WTC11 (cell line): ENCODE results near the gene FASTKD2. TPM values are rescaled to one million over a fixed set of nuclear protein-coding genes. Genes with fewer than 3 reads are reported as not detected.

Experiments used
- ATAC-seq: fragments of 200-7000 bp; cut with Tn5 transposase; 2 replicates; pipeline ENCODE4 v1.10.0; 2021; ENCODE audit warnings: mild to moderate bottlenecking, moderate library complexity
- CTCF ChIA-PET: fragments of 300-600 bp; sonication (Branson Sonifier 250); formaldehyde crosslinking; loops from one replicate; lab custom pipeline; 2021; ENCODE audit warnings: antibody characterized with exemption; lab: Charles Lee
- POLR2A ChIA-PET: fragments of 350-600 bp; sonication (Branson Sonifier 250); formaldehyde crosslinking; loops from one replicate; lab custom pipeline; 2021; ENCODE audit warnings: antibody characterized with exemption; lab: Charles Lee
- DNase-seq: peaks from one replicate; pipeline ENCODE4 v3.0.0; 2021; ENCODE audit warnings: low spot score
- H3K27ac Mint-ChIP-seq: 2 replicates; pipeline ENCODE4 v1.8.0; 2021; ENCODE audit warnings: mixed read lengths
- H3K27me3 Mint-ChIP-seq: 2 replicates; pipeline ENCODE4 v1.8.0; 2021; ENCODE audit warnings: low read depth, mild to moderate bottlenecking, moderate library complexity, mixed read lengths
- H3K36me3 Mint-ChIP-seq: 2 replicates; pipeline ENCODE4 v1.8.0; 2021; ENCODE audit warnings: mixed read lengths
- H3K4me1 Mint-ChIP-seq: 2 replicates; pipeline ENCODE4 v1.8.0; 2022; ENCODE audit warnings: mixed read lengths
- H3K4me3 Mint-ChIP-seq: 2 replicates; pipeline ENCODE4 v1.8.0; 2021; ENCODE audit warnings: mild to moderate bottlenecking, moderate library complexity, mixed read lengths
- H3K9me3 Mint-ChIP-seq: 2 replicates; pipeline ENCODE4 v1.8.0; 2021; ENCODE audit warnings: mixed read lengths
- CREB1 ChIP-seq: sonication (generic); formaldehyde crosslinking; IDR thresholded peaks from 2 replicates; pipeline ENCODE4 v1.8.0; 2023; ENCODE audit warnings: mild to moderate bottlenecking, missing genetic modification reagents
- E2F5 ChIP-seq: sonication (generic); formaldehyde crosslinking; IDR thresholded peaks from 2 replicates; pipeline ENCODE4 v1.8.1; 2022; ENCODE audit warnings: mild to moderate bottlenecking, moderate library complexity, missing genetic modification reagents
- ERG ChIP-seq: fragments of 250-450 bp; sonication (Bioruptor Pico); IDR thresholded peaks from 2 replicates; pipeline ENCODE4 v1.8.0; 2021; ENCODE audit warnings: mild to moderate bottlenecking
- ETV6 ChIP-seq: sonication (generic); formaldehyde crosslinking; IDR thresholded peaks from 2 replicates; pipeline ENCODE4 v1.8.1; 2022; ENCODE audit warnings: mild to moderate bottlenecking, missing genetic modification reagents
- GABPB1 ChIP-seq: sonication (generic); formaldehyde crosslinking; IDR thresholded peaks from 2 replicates; pipeline ENCODE4 v1.8.1; 2023; ENCODE audit warnings: mild to moderate bottlenecking, missing genetic modification reagents
- HMGXB4 ChIP-seq: sonication (generic); formaldehyde crosslinking; IDR thresholded peaks from 2 replicates; pipeline ENCODE4 v1.8.1; 2023; ENCODE audit warnings: mild to moderate bottlenecking, moderate library complexity, missing genetic modification reagents
- IRF1 ChIP-seq: sonication (generic); formaldehyde crosslinking; IDR thresholded peaks from 2 replicates; pipeline ENCODE4 v1.8.0; 2023; ENCODE audit warnings: missing genetic modification reagents
- IRF2 ChIP-seq: sonication (generic); formaldehyde crosslinking; IDR thresholded peaks from 2 replicates; pipeline ENCODE4 v1.8.0; 2022; ENCODE audit warnings: low read depth, missing genetic modification reagents, borderline replicate concordance
- KAT7 ChIP-seq: sonication (generic); formaldehyde crosslinking; IDR thresholded peaks from 2 replicates; pipeline ENCODE4 v1.8.1; 2023; ENCODE audit warnings: missing genetic modification reagents, mild to moderate bottlenecking, borderline replicate concordance
- NR2C2 ChIP-seq: sonication (generic); formaldehyde crosslinking; IDR thresholded peaks from 2 replicates; pipeline ENCODE4 v1.8.0; 2022; ENCODE audit warnings: mild to moderate bottlenecking, missing genetic modification reagents
- NR3C1 ChIP-seq: sonication (generic); formaldehyde crosslinking; conservative IDR thresholded peaks from 2 replicates; pipeline ENCODE4 v1.8.1; 2023; ENCODE audit warnings: low read depth, mild to moderate bottlenecking, missing genetic modification reagents
- PRRX2 ChIP-seq: fragments of 250-450 bp; sonication (Bioruptor Pico); IDR thresholded peaks from 2 replicates; pipeline ENCODE4 v1.8.0; 2021; ENCODE audit warnings: mild to moderate bottlenecking
- RORB ChIP-seq: fragments of 250-450 bp; sonication (Bioruptor Pico); IDR thresholded peaks from 2 replicates; pipeline ENCODE4 v1.9.0; 2021; ENCODE audit warnings: mild to moderate bottlenecking
- SMAD3 ChIP-seq: sonication (generic); formaldehyde crosslinking; IDR thresholded peaks from 2 replicates; pipeline ENCODE4 v1.8.0; 2022; ENCODE audit warnings: missing genetic modification reagents, mild to moderate bottlenecking, borderline replicate concordance
- SMAD4 ChIP-seq: sonication (generic); formaldehyde crosslinking; IDR thresholded peaks from 2 replicates; pipeline ENCODE4 v1.8.0; 2022; ENCODE audit warnings: mild to moderate bottlenecking, missing genetic modification reagents
- TEAD4 ChIP-seq: sonication (generic); formaldehyde crosslinking; IDR thresholded peaks from 2 replicates; pipeline ENCODE4 v1.8.0; 2022; ENCODE audit warnings: mild to moderate bottlenecking, missing genetic modification reagents
- TP53 ChIP-seq: sonication (generic); formaldehyde crosslinking; IDR thresholded peaks from 2 replicates; pipeline ENCODE4 v1.8.1; 2023; ENCODE audit warnings: mild to moderate bottlenecking, missing genetic modification reagents
- ZNF121 ChIP-seq: sonication (generic); formaldehyde crosslinking; IDR thresholded peaks from 2 replicates; pipeline ENCODE4 v1.8.0; 2023; ENCODE audit warnings: missing genetic modification reagents
- ZNF219 ChIP-seq: sonication (generic); formaldehyde crosslinking; IDR thresholded peaks from 2 replicates; pipeline ENCODE4 v1.8.0; 2023; ENCODE audit warnings: missing genetic modification reagents, mild to moderate bottlenecking, borderline replicate concordance
- total RNA-seq: library from RNA; stranded (reverse); gene quantifications from 3 replicates; pipeline ENCODE4 v1.2.3, GENCODE V29; 2021
- TF ChIP-seq, protein P1 (sequence below): sonication (generic); formaldehyde crosslinking; IDR thresholded peaks from 2 replicates; pipeline ENCODE4 v1.8.0; 2022; ENCODE audit warnings: mild to moderate bottlenecking, missing genetic modification reagents
- TF ChIP-seq, protein P2 (sequence below): sonication (generic); formaldehyde crosslinking; IDR thresholded peaks from 2 replicates; pipeline ENCODE4 v1.8.0; 2022; ENCODE audit warnings: missing genetic modification reagents

Gene FASTKD2
- total RNA-seq, 1 experiment from 2014 or later, result 33.7 TPM

DNA sequence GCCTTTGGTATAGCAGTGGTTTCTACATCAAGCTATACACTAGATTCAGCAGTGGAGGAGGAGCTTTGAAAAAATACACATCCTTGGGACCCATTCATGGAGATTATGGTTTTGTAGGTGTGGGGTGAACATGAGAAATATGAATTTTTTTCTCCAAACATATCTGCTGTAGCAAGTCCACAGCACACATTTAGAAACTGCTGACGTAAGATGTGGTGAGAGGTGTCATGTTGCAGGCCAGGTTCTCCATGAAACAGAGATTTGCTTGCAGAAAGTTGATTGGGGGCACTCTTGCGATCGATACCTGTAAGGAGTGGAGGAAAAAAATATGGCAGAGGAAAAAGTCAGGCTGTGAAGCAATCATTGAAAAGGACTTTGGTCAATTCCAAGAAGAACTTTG lies 67.9 kb downstream of the FASTKD2 start:
- DNase-seq (no peak), ATAC-seq (no peak)
- Mint-ChIP-seq H3K36me3 (peaks cover 31% of the 10 kb centered on the region), H3K27me3 (no peaks in the 10 kb centered on the region; the same call in 1 of the 2 replicates), H3K4me1 (peaks cover 6% of the 10 kb centered on the region; the same call in 1 of the 2 replicates), H3K4me3 (no peak overlapping the region), H3K9me3 (peaks cover 37% of the 10 kb centered on the region), H3K27ac (no peak overlapping the region)
- no peak for TF ChIP-seq RORB (CRISPR knock-in tag)
- TF ChIP-seq CREB1, result no peak
- no peak for TF ChIP-seq TP53 (CRISPR knock-in tag)
- no peak for TF ChIP-seq E2F5
- TF ChIP-seq IRF2 (CRISPR knock-in tag), result no peak
- no peak for TF ChIP-seq TEAD4 (CRISPR knock-in tag)
- no peak for TF ChIP-seq ZNF219
- TF ChIP-seq ZNF121 (CRISPR knock-in tag), result no peak
- TF ChIP-seq, protein P1, sequence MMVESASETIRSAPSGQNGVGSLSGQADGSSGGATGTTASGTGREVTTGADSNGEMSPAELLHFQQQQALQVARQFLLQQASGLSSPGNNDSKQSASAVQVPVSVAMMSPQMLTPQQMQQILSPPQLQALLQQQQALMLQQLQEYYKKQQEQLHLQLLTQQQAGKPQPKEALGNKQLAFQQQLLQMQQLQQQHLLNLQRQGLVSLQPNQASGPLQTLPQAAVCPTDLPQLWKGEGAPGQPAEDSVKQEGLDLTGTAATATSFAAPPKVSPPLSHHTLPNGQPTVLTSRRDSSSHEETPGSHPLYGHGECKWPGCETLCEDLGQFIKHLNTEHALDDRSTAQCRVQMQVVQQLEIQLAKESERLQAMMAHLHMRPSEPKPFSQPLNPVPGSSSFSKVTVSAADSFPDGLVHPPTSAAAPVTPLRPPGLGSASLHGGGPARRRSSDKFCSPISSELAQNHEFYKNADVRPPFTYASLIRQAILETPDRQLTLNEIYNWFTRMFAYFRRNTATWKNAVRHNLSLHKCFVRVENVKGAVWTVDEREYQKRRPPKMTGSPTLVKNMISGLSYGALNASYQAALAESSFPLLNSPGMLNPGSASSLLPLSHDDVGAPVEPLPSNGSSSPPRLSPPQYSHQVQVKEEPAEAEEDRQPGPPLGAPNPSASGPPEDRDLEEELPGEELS (CRISPR knock-in tag), result no peak
- no peak for TF ChIP-seq PRRX2 (CRISPR knock-in tag)
- TF ChIP-seq ETV6, result no peak
- no peak for TF ChIP-seq KAT7 (CRISPR knock-in tag)
- no peak for TF ChIP-seq ERG (CRISPR knock-in tag)
- TF ChIP-seq IRF1 (CRISPR knock-in tag), result no peak
- TF ChIP-seq, protein P2, sequence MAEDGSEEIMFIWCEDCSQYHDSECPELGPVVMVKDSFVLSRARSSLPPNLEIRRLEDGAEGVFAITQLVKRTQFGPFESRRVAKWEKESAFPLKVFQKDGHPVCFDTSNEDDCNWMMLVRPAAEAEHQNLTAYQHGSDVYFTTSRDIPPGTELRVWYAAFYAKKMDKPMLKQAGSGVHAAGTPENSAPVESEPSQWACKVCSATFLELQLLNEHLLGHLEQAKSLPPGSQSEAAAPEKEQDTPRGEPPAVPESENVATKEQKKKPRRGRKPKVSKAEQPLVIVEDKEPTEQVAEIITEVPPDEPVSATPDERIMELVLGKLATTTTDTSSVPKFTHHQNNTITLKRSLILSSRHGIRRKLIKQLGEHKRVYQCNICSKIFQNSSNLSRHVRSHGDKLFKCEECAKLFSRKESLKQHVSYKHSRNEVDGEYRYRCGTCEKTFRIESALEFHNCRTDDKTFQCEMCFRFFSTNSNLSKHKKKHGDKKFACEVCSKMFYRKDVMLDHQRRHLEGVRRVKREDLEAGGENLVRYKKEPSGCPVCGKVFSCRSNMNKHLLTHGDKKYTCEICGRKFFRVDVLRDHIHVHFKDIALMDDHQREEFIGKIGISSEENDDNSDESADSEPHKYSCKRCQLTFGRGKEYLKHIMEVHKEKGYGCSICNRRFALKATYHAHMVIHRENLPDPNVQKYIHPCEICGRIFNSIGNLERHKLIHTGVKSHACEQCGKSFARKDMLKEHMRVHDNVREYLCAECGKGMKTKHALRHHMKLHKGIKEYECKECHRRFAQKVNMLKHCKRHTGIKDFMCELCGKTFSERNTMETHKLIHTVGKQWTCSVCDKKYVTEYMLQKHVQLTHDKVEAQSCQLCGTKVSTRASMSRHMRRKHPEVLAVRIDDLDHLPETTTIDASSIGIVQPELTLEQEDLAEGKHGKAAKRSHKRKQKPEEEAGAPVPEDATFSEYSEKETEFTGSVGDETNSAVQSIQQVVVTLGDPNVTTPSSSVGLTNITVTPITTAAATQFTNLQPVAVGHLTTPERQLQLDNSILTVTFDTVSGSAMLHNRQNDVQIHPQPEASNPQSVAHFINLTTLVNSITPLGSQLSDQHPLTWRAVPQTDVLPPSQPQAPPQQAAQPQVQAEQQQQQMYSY (CRISPR knock-in tag), result no peak
- POLR2A ChIA-PET, result no interaction called here
- CTCF ChIA-PET, result no interaction called here

GRCh38 chr2:206836722-206837121 lies 71.3 kb downstream of the FASTKD2 start:
- ChIA-PET POLR2A (no interaction called here), CTCF (no interaction called here)
- Mint-ChIP-seq H3K4me1 (0 out of 2 replicates have a peak, but pooled peaks cover 4% of the 10 kb centered on the region), H3K4me3 (no peak overlapping the region), H3K27me3 (no peaks in the 10 kb centered on the region), H3K27ac (no peak overlapping the region), H3K36me3 (peaks cover 24% of the 10 kb centered on the region), H3K9me3 (peaks cover 34% of the 10 kb centered on the region)
- no peak for DNase-seq
- ATAC-seq, result no peak
- no peak for TF ChIP-seq HMGXB4 (CRISPR knock-in tag)
- no peak for TF ChIP-seq TEAD4 (CRISPR knock-in tag)
- no peak for TF ChIP-seq SMAD4
- TF ChIP-seq GABPB1, result no peak
- no peak for TF ChIP-seq NR3C1 (CRISPR knock-in tag)
- TF ChIP-seq SMAD3, result no peak
- no peak for TF ChIP-seq NR2C2
- no peak for TF ChIP-seq E2F5
